NCI-H146 (cell line): ENCODE measurements around the gene ABHD5.

Source experiments
- DNase-seq: peaks from one replicate; lab custom pipeline; 2025; lab: John Stamatoyannopoulos, UW

ABHD5 gene

DNA sequence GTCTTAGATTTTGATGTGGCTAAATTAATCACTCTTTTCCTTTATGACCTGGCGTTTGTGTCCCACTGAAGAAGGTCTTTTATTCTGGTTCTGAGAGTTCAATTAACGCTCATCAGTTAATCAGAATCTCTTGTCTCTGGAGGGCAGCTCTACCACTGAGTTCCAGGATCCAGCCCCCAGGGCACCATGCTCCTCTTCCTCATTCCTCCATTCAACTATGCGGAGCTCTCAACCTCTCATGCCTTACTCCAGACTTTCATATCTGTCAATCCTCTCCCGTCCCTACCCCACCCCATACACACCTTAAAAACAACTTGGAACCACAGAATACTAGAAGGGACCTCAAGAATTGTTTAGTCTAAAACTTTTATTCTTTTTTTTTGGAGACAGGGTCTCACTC is 4.8 kb upstream of the ABHD5 start:
- no peak for DNase-seq

GRCh38 chr3:43686333-43686699 is 4.4 kb upstream of the ABHD5 start:
- DNase-seq, result no peak

DNA sequence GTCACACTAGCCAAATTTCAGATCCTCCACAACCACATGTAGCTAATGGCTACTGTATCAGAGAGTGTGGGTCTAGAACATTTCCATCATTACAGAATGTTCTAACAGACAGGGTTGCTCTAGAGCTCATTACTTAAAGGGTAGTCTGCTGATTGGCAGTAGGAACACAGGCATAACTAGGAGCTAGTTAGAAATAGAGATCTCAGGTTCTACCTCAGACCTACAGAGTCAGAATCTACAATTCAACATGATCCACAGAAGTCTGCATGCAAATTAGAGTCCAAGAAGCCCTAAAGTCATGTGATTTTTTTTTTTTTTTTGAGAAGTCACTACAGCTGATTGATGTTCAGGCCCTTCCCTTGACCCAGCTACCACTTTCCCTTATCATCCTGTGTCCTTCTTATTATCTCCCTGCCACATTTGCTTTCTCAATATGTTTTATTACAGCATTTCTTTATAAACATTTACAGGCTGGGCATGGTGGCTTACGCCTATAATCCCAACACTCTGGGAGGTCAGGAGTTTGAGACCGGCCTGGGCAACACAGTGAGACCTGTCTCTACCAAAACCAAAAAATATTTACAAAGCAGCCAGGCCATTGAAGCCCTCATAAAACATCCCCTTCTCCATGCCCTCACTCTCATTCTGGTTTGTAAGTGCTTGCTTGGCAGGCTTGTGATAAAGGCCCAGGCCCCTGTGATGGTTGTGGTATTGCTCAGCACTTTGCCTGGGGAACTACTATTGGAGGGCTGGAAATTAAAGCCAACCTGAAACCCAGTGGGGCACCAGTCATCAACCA is 3.8 kb upstream of the ABHD5 start:
- DNase-seq, result no peak

- DNase-seq, result no peak
Measured at GRCh38 chr3:43687499-43687811, 3.3 kb upstream of the ABHD5 start.

DNA sequence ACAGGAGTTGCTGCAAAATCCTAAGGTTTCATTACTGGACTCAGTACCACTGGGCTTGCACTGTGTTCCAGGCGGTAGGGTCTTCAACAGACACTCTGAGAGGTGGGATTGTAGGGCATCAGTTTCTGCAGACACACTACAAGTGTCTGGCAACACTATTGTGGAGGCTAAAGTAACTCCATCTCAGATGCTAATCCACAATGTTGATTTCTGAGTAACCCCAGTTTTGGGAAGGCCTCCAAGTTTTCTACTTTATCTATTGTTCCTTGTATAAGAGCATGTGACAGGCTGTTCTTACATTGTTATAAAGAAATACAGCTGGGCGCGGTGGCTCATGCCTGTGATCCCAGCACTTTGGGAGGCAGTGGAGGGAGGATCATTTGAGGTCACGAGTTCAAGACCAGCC is 2.5 kb upstream of the ABHD5 start:
- DNase-seq, result no peak

GRCh38 chr3:43689166-43689565 is 1.6 kb upstream of the ABHD5 start:
- DNase-seq, result no peak

DNA sequence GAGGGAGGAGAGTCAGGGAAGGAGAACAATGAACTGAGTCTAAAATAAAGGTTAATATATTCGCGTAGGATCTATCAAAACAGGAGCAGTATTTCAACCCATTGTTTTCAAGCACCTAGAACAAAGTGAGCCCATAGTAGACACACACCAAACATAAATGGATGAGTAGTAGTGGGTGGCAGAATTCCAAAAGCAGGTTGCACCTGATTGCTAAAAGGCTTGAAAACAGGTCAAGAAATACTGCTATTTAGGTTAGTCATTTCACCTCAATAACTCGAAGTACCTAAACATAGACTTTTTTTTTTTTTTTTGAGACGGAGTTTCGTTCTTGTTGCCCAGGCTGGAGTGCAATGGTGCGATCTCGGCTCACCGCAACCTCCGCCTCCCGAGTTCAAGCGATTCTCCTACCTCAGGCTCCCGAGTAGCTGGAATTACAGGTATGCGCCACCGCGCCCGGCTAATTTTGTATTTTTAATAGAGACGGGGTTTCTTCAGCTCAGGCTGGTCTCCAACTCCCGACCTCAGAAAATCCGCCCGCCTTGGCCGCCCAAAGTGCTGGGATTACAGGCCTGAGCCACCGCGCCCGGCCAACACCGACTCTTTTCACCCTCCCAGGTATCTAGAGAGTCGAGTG is 855 bp upstream of the ABHD5 start:
- no peak for DNase-seq

DNA sequence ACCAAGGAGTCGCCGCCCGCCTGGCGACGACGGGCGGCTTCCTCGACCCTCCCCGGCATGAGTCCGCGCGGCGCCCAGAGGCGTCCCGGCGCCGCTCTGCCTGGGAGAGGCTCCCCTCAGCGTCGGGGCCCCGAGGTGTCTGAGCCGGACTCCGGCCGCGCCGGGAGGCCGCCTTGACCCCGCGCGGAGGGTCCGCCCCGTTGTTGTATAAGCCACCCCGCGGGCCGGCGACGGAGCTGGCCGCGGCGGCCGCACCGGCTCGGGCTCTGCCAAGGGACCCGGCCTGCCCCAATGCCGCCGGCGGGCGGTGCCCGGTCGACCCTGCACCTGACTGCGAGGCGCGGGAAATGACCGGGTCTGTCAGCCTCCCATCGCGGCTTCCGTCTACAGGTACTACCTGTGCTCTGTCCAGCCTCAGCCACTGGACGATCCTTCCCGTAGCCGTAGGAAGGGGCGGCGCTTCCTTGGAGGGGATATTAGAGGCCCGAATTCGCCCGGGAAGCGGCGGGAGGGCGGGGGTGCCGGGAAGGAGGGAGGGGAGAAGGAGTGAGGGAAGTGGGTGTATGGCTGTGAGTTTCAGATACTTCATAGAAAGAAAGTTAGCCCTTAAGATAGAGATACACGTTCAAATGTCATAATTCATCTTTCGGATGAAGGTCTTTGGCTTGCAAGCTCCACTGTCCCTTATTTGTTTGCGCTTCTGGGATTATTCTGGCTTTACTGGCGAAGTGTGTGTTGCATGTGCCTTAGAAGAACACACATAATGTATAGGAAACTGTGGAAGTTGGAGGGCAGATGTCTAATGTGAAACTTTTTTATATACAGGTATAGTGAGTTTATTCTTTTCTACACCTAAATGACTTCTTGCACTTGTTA is 620 bp downstream of the ABHD5 start:
- peak; percentile 82 for DNase-seq

- no peak for DNase-seq
Measured at GRCh38 chr3:43692085-43692855, 1.5 kb downstream of the ABHD5 start.

- no peak for DNase-seq
Measured at GRCh38 chr3:43692971-43693370, 2.2 kb downstream of the ABHD5 start.

GRCh38 chr3:43693594-43693993 is 2.9 kb downstream of the ABHD5 start:
- no peak for DNase-seq

DNA sequence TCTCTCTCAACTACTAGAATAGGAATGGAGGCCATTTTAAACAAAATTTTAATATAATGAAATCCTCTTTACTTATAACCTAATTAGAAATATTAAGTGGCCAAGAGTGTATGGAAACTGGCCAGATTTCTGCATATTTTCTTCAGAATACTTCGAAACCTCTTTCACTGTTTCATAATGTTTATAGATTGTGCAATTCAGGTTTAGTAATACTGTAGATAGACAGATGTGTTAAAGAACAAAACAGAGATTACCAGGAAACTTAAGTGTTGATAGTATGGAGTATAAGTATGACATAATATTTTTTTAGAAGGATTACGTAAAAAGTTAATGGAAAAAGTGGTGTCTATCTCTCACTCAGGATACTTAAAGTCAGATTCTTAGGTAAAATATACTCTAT is 4.7 kb downstream of the ABHD5 start:
- DNase-seq, result no peak

- no peak for DNase-seq
Measured at GRCh38 chr3:43695863-43696262, 5.1 kb downstream of the ABHD5 start.

DNA sequence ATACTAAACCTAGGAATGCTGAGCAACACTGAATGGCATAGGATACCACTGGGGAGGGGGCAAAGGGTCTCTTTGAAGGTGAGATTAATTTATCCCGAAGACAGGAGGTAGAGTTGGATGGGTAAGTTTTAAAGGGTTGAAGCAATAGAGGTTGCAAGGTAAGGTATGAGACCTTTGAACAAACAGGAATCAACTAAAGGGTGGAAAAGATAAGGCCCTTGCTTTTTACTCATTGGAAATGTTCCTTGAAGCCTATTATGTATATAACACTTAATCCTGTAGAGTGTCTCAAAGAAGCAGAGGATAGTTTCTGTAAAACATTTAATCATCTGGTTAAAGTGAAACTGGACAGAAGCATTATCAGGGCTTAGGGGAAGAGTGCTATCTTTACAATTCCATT is 5.7 kb downstream of the ABHD5 start:
- DNase-seq, result no peak

- no peak for DNase-seq
Measured at GRCh38 chr3:43696881-43697280, 6.1 kb downstream of the ABHD5 start.

DNA sequence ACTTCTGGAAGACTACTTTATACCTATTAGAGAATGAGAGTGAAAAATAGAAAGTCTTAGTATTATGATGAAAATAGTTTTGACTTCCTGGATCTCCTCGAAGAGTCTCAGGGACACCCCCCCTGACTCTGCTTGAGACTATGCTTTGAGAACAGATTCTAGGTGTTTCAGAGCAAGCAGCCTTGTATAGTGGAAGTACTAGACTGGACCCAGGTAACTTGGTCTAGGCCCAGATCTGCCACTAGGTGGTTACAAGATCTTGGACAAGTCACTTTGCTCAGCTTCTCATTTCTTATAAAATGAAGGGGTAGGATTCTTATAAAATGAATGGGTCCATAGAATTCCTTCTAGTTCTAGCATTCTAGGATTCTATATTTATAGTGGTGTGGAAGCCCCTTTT is 9.1 kb downstream of the ABHD5 start:
- DNase-seq, result no peak

GRCh38 chr3:43704697-43705096 is 14.0 kb downstream of the ABHD5 start:
- DNase-seq, result no peak

DNA sequence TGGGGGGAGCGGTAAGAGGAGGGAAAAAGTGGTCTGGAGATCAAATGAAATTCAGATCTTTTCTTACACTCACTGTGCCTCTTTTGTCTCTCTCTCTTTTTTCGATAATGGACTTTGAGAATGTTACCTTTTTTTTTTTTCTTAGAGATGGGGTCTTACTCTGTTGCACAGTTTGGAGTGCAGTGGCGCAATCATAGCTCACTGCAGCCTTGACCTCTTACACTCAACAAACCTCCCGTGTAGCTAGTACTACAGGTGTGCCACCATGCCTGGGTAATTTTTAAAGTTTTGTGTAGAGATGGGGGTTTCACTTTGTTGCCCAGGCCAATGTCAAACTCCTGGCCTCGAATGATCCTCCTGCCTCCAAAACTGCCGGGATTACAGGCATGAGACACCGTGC is 15.6 kb downstream of the ABHD5 start:
- no peak for DNase-seq

DNA sequence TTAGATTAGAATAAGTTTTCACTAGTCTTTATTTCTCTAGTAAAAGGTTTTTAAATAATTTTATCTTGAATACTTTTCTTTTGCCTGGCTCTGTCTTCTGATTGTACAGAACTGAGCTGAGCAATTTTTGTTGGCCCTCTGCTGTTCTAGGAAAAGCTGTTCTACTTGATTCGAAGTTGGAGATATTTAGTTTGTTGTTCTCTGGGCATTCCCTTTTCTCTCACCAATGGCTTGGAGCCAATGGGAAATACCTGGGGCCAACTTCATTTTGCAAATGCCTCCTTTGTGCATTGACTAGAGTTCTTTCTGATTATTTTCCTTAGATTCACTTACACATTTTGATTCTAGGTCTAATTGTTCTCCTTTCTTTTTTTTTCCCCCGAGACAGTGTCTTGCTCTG is 16.5 kb downstream of the ABHD5 start:
- DNase-seq, result no peak

DNA sequence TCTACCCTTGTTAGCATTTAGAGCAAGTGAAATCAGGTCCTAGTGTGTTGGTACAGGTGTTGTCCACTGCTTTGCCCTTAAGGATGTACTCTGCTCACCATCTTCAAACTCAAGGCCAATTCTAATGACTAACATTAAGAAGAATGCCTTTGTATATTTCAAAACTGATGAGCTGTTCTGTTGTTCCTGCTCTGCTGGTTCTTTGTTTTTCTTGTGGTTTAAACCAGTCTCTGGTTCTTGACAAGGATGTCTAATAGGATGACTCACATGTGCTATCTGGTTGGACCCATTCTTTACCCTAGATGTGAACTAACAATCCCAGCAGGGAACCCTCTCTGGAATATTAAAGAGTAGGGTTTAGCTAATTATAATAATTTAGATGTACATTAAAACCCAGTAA is 17.3 kb downstream of the ABHD5 start:
- DNase-seq, result no peak

DNA sequence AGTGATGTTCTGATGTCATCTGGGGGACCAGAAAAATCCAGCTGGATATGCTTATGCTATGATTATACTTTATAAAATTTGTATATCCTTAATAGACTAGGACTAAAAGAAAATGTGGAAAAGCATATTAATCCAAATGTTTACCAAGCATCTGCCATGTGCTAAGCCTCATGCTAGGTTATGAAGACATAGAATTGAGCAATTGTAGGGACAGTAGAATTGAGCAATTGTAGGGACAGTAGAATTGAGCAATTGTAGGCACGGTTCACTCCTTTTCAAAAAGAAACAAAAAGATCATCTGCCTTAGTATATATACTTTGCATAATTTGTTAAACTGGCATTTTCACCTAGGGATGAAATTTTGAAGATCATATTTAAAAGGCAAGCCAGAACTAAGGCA is 18.3 kb downstream of the ABHD5 start:
- DNase-seq, result no peak

GRCh38 chr3:43710607-43711006 is 19.9 kb downstream of the ABHD5 start:
- no peak for DNase-seq
